Osteocyte (in vitro differentiated cells): ENCODE data around the gene PHLPP1. TPM values are rescaled to one million over a fixed set of nuclear protein-coding genes. Genes with fewer than 3 reads are reported as not detected.
"Not testable (repeated sequence)": the region's sequence is repeated elsewhere in the genome, so short reads cannot be mapped to it uniquely, and the experiment has no call there.

Experiments
- DNase-seq: peaks from one replicate; pipeline ENCODE4 v3.0.0; 2021; ENCODE audit warnings: mixed read lengths; ENCODE audit not compliant: unreplicated experiment; ENCODE audit errors: extremely low spot score
- H3K27ac Mint-ChIP-seq: one replicate; pipeline ENCODE4 v1.8.0; 2021; ENCODE audit warnings: mild to moderate bottlenecking, mixed read lengths; ENCODE audit not compliant: unreplicated experiment
- H3K27me3 Mint-ChIP-seq: one replicate; pipeline ENCODE4 v1.8.0; 2021; ENCODE audit warnings: mixed read lengths; ENCODE audit not compliant: unreplicated experiment
- H3K36me3 Mint-ChIP-seq: one replicate; pipeline ENCODE4 v1.8.0; 2021; ENCODE audit warnings: mixed read lengths; ENCODE audit not compliant: unreplicated experiment
- H3K4me1 Mint-ChIP-seq: one replicate; pipeline ENCODE4 v1.8.0; 2021; ENCODE audit warnings: mixed read lengths; ENCODE audit not compliant: unreplicated experiment
- H3K4me3 Mint-ChIP-seq: one replicate; pipeline ENCODE4 v1.8.0; 2021; ENCODE audit warnings: mild to moderate bottlenecking, moderate library complexity, mixed read lengths; ENCODE audit not compliant: unreplicated experiment
- H3K9me3 Mint-ChIP-seq: one replicate; pipeline ENCODE4 v1.8.0; 2021; ENCODE audit warnings: mixed read lengths; ENCODE audit not compliant: unreplicated experiment
- CTCF ChIP-seq: fragments of 200-600 bp; sonication (generic); IDR thresholded peaks from 2 replicates; pipeline ENCODE4 v1.5.0; 2021; ENCODE audit warnings: antibody characterized with exemption, mild to moderate bottlenecking, moderate library complexity
- total RNA-seq: library from RNA; stranded (reverse); gene quantifications from 2 replicates; pipeline ENCODE4 v1.2.1, GENCODE V29; 2021

The PHLPP1 gene
- total RNA-seq, 1 donor from 2014 or later: 19.6 TPM

- no peak for DNase-seq
- H3K4me1 Mint-ChIP-seq: no peaks in the 10 kb centered on the region
- H3K9me3 Mint-ChIP-seq: peaks cover 14% of the 10 kb centered on the region
- no peak for TF ChIP-seq CTCF
- H3K27ac Mint-ChIP-seq: no peak overlapping the region
- H3K27me3 Mint-ChIP-seq: peaks cover 35% of the 10 kb centered on the region
- H3K36me3 Mint-ChIP-seq: no peaks in the 10 kb centered on the region
- H3K4me3 Mint-ChIP-seq: no peak overlapping the region
Observed at GRCh38 chr18:62697636-62698035, 17.7 kb upstream of the PHLPP1 start.

- DNase-seq: peak; percentile 62
- H3K27ac Mint-ChIP-seq: no peak overlapping the region
- H3K27me3 Mint-ChIP-seq: peaks cover 20% of the 10 kb centered on the region
- H3K4me1 Mint-ChIP-seq: no peaks in the 10 kb centered on the region
- H3K9me3 Mint-ChIP-seq: peaks cover 14% of the 10 kb centered on the region
- H3K4me3 Mint-ChIP-seq: no peak overlapping the region
- H3K36me3 Mint-ChIP-seq: no peaks in the 10 kb centered on the region
- TF ChIP-seq CTCF: no peak
Observed at GRCh38 chr18:62702259-62702658, 13.1 kb upstream of the PHLPP1 start.

- H3K27me3 Mint-ChIP-seq, DNase-seq, H3K36me3 Mint-ChIP-seq, H3K4me3 Mint-ChIP-seq, H3K9me3 Mint-ChIP-seq, H3K4me1 Mint-ChIP-seq, H3K27ac Mint-ChIP-seq: not testable (repeated sequence)
Observed at GRCh38 chr18:62706879-62707278, 8.5 kb upstream of the PHLPP1 start.

DNA sequence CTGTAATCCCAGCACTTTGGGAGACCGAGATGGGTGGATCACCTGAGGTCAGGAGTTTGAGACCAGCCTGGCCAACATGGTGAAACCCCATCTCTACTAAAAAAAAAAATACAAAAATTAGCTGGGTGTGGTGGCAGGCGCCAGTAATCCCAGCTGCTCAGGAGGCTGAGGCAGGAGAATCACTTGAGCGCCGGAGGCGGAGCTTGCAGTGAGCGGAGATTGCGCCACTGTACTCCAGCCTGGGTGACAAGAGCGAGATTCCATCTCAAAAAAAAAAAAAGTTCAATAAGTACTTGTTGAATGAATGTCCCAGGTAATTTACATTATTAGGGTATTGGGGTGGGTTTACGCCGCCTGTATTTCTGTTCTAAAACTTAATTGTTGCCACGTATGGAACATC is 5.4 kb upstream of the PHLPP1 start:
- DNase-seq, H3K9me3 Mint-ChIP-seq, H3K4me3 Mint-ChIP-seq, H3K27ac Mint-ChIP-seq, H3K36me3 Mint-ChIP-seq, H3K27me3 Mint-ChIP-seq, H3K4me1 Mint-ChIP-seq: not testable (repeated sequence)

GRCh38 chr18:62710417-62710816 is 4.9 kb upstream of the PHLPP1 start:
- H3K4me1 Mint-ChIP-seq: peaks cover 5% of the 10 kb centered on the region
- no peak for TF ChIP-seq CTCF
- no peak overlapping the region for H3K27ac Mint-ChIP-seq
- no peak overlapping the region for H3K4me3 Mint-ChIP-seq
- peaks cover 2% of the 10 kb centered on the region for H3K27me3 Mint-ChIP-seq
- H3K9me3 Mint-ChIP-seq: no peaks in the 10 kb centered on the region
- no peaks in the 10 kb centered on the region for H3K36me3 Mint-ChIP-seq
- no peak for DNase-seq

GRCh38 chr18:62711781-62712180 is 3.6 kb upstream of the PHLPP1 start:
- DNase-seq: no peak
- no peaks in the 10 kb centered on the region for H3K27me3 Mint-ChIP-seq
- H3K9me3 Mint-ChIP-seq: no peaks in the 10 kb centered on the region
- H3K4me1 Mint-ChIP-seq: peaks cover 5% of the 10 kb centered on the region
- TF ChIP-seq CTCF: no peak
- H3K27ac Mint-ChIP-seq: no peak overlapping the region
- no peaks in the 10 kb centered on the region for H3K36me3 Mint-ChIP-seq
- H3K4me3 Mint-ChIP-seq: no peak overlapping the region
